GM12878 (cell line): Measurements from ENCODE around the gene TBC1D8. TPM values are rescaled to one million over a fixed set of nuclear protein-coding genes. Genes with fewer than 3 reads are reported as not detected.

Source experiments
- ATAC-seq: fragments of 200-7000 bp; cut with Tn5 transposase; 3 replicates; pipeline ENCODE4 v1.9.1; 2020; ENCODE audit warnings: mild to moderate bottlenecking, moderate library complexity
- BruUV-seq: library from RNA; stranded (reverse); fragments of 400-500 nt; replicated peaks from 2 replicates; lab custom pipeline; 2021; lab: Mats Ljungman, UMichigan
- CTCF ChIA-PET: fragments of 300-600 bp; sonication (Branson Sonifier 250); formaldehyde crosslinking; extraction: SDS; loops from one replicate; lab custom pipeline; 2021; ENCODE audit warnings: inconsistent platforms; lab: Yijun Ruan, JAX
- POLR2A ChIA-PET: fragments of 350-600 bp; formaldehyde crosslinking; extraction: SDS; loops from one replicate; lab custom pipeline; 2021; ENCODE audit warnings: inconsistent platforms; lab: Charles Lee
- RAD21 ChIA-PET: fragments of 300-600 bp; sonication (Branson Sonifier 250); formaldehyde crosslinking; loops from one replicate; lab custom pipeline; 2023; ENCODE audit warnings: antibody characterized with exemption; ENCODE audit not compliant: unreplicated experiment; lab: Charles Lee
- SMC1A ChIA-PET: fragments of 300-600 bp; sonication (Branson Sonifier 250); formaldehyde crosslinking; loops from one replicate; lab custom pipeline; 2023; ENCODE audit not compliant: unreplicated experiment, uncharacterized antibody; lab: Charles Lee
- DNase-seq: peaks from one replicate; pipeline ENCODE4 v3.0.0-alpha.2; 2011; ENCODE audit warnings: low read depth, low spot score
- FAIRE-seq: peaks from 3 replicates; lab custom pipeline; 2011; peaks lifted over from hg19 to GRCh38; lab: Jason Lieb, UNC
- H2AFZ ChIP-seq: 2 replicates; pipeline ENCODE4 v1.6.0; 2011; ENCODE audit warnings: low read depth, low read length, control low read depth; ENCODE audit not compliant: control insufficient read depth
- H3K27ac ChIP-seq: 2 replicates; pipeline ENCODE4 v1.5.1; 2011; ENCODE audit warnings: control low read depth; ENCODE audit not compliant: control insufficient read depth, insufficient read depth
- H3K27me3 ChIP-seq, 2 experiments: replicated peaks in 1 of 2; 2 replicates each; pipeline versions ENCODE4 v1.6.0 to v1.6.1; 2011; ENCODE audit warnings: low read length in 1 of 2; ENCODE audit not compliant: control insufficient read depth in 2 of 2, insufficient read depth in 2 of 2
- H3K36me3 ChIP-seq, 2 experiments: 2 replicates each; pipeline ENCODE4 v1.5.1; 2011; ENCODE audit warnings: low read length in 1 of 2; ENCODE audit not compliant: control insufficient read depth in 2 of 2, insufficient read depth in 2 of 2
- H3K4me1 ChIP-seq: 2 replicates; pipeline ENCODE4 v1.6.1; 2011; ENCODE audit warnings: mild to moderate bottlenecking, low read length, moderate library complexity, mixed read lengths; ENCODE audit not compliant: control insufficient read depth, insufficient read depth
- H3K4me2 ChIP-seq: 2 replicates; pipeline ENCODE4 v1.6.0; 2011; ENCODE audit warnings: control low read depth; ENCODE audit not compliant: control insufficient read depth, insufficient read depth
- H3K4me3 ChIP-seq: fragments of 200-600 bp; sonication (generic); 2 replicates; pipeline ENCODE4 v1.5.1; 2016
- H3K79me2 ChIP-seq: 2 replicates; pipeline ENCODE4 v1.6.0; 2011; ENCODE audit warnings: low read length; ENCODE audit not compliant: control insufficient read depth, insufficient read depth
- H3K9ac ChIP-seq: 2 replicates; pipeline ENCODE4 v1.8.0; 2011; ENCODE audit warnings: low read length, control low read depth, mixed read lengths; ENCODE audit not compliant: control insufficient read depth, insufficient read depth
- H3K9me3 ChIP-seq: replicated peaks from 3 replicates; pipeline ENCODE4 v1.5.1; 2011; ENCODE audit warnings: mild to moderate bottlenecking, low read length; ENCODE audit not compliant: control insufficient read depth, insufficient read depth
- H4K20me1 ChIP-seq: 2 replicates; pipeline ENCODE4 v1.6.0; 2011; ENCODE audit not compliant: control insufficient read depth, insufficient read depth
- BCL11A ChIP-seq: IDR thresholded peaks from 2 replicates; pipeline ENCODE4 v1.6.1; 2011; ENCODE audit warnings: low read depth, low read length
- CBFB ChIP-seq: IDR thresholded peaks from 2 replicates; pipeline ENCODE4 v1.6.1; 2016; ENCODE audit warnings: antibody characterized with exemption, low read depth
- CEBPZ ChIP-seq: fragments of 150-350 bp; IDR thresholded peaks from 2 replicates; pipeline ENCODE4 v1.6.1; 2016; ENCODE audit warnings: low read depth, low read length
- CHD2 ChIP-seq: IDR thresholded peaks from 2 replicates; pipeline ENCODE4 v1.6.1; 2011; ENCODE audit warnings: low read depth, low read length, improper control_type of control experiment, borderline replicate concordance
- FOXM1 ChIP-seq: IDR thresholded peaks from 2 replicates; pipeline ENCODE4 v1.6.1; 2012; ENCODE audit warnings: low read depth, mild to moderate bottlenecking, inconsistent platforms, low read length, moderate library complexity
- HSF1 ChIP-seq: fragments of 150-350 bp; IDR thresholded peaks from 2 replicates; pipeline ENCODE4 v1.6.1; 2014; ENCODE audit warnings: mild to moderate bottlenecking, low read depth, low read length
- IRF4 ChIP-seq: IDR thresholded peaks from 2 replicates; pipeline ENCODE4 v1.6.1; 2011; ENCODE audit warnings: low read depth, low read length
- IRF5 ChIP-seq: fragments of 450-650 bp; IDR thresholded peaks from 2 replicates; pipeline ENCODE4 v1.6.1; 2017; ENCODE audit warnings: borderline replicate concordance
- MEF2A ChIP-seq: IDR thresholded peaks from 2 replicates; pipeline ENCODE4 v1.6.1; 2011; ENCODE audit warnings: low read depth, mild to moderate bottlenecking, low read length, moderate library complexity; ENCODE audit not compliant: insufficient read depth
- MEF2B ChIP-seq: fragments of 450-650 bp; IDR thresholded peaks from 2 replicates; pipeline ENCODE4 v1.6.1; 2018; ENCODE audit warnings: mild to moderate bottlenecking, moderate library complexity; ENCODE audit not compliant: partially characterized antibody, poor library complexity, severe bottlenecking
- NFIC ChIP-seq: IDR thresholded peaks from 2 replicates; pipeline ENCODE4 v1.6.1; 2012; ENCODE audit warnings: low read depth, mild to moderate bottlenecking, inconsistent platforms, low read length, moderate library complexity
- NRF1 ChIP-seq: conservative IDR thresholded peaks from 2 replicates; pipeline ENCODE4 v1.6.1; 2011; ENCODE audit warnings: mild to moderate bottlenecking, low read depth, low read length, improper control_type of control experiment
- TAF1 ChIP-seq: IDR thresholded peaks from 2 replicates; pipeline ENCODE4 v1.6.1; 2011; ENCODE audit warnings: mild to moderate bottlenecking, low read depth, low read length, borderline replicate concordance
- TBL1XR1 ChIP-seq: IDR thresholded peaks from 2 replicates; pipeline ENCODE4 v1.6.1; 2012; ENCODE audit warnings: low read depth, low read length, improper control_type of control experiment
- YBX1 ChIP-seq: fragments of 450-650 bp; IDR thresholded peaks from 2 replicates; pipeline ENCODE4 v1.6.1; 2016; ENCODE audit warnings: antibody characterized with exemption
- YY1 ChIP-seq: IDR thresholded peaks from 2 replicates; pipeline ENCODE4 v1.6.1; 2011; ENCODE audit warnings: low read depth, mild to moderate bottlenecking, low read length
- WGBS: methylation state at CpG from one replicate; pipeline ENCODE4 v1.1.6; 2016; ENCODE audit warnings: low lambda C conversion rate; ENCODE audit not compliant: insufficient replicate concordance, insufficient coverage; ENCODE audit errors: missing lambda C conversion rate; 5-methylcytosine and 5-hydroxymethylcytosine counted together
- in situ Hi-C: fragments of 300-500 bp; cut with MboI; formaldehyde crosslinking; loops from 9 replicates; pipeline ENCODE4 v1.14.3; 2018; ENCODE audit warnings: mixed read lengths
- intact Hi-C: fragments of 100-400 bp; cut with micrococcal nuclease; formaldehyde crosslinking; loops from one replicate; pipeline ENCODE4 v1.14.2; 2022; ENCODE audit not compliant: unreplicated experiment
- polyA plus RNA-seq, 11 experiments: library from polyadenylated mRNA; depleted of rRNA in 4 of 11; unstranded in 6 of 11; stranded (reverse) in 5 of 11; fragments of >200 nt; fragmentation: Nextera tagmentation in 4 of 11; fragmentation: Illumina TruSeq in 1 of 11; extraction: Ambion mirVana in 4 of 11; extraction: Trizol in 1 of 11; gene quantifications; 1 replicate in 1 of 11; 2 replicates in 10 of 11; pipeline versions ENCODE4 v1.2.1 to v1.2.3, GENCODE V29; 2011 to 2016; ENCODE audit warnings: inconsistent platforms in 2 of 11, missing spikeins in 2 of 11, low read depth in 1 of 11
- total RNA-seq, 4 experiments: library from RNA; depleted of rRNA in 3 of 4; stranded (reverse); fragments of >200 nt in 3 of 4; fragmentation: Illumina TruSeq in 1 of 4; extraction: Trizol in 1 of 4; gene quantifications; 2 replicates each; pipeline versions ENCODE4 v1.2.1 to v1.2.3, GENCODE V29; 2013 to 2021

TBC1D8 gene
- total and polyA plus RNA-seq, 10 of the 15 experiments (the other 5 are each of a cell fraction or from before 2014, with no cell fraction given): 0.80 to 4.9 (median 4.4) TPM

GRCh38 chr2:100964222-100964621 is 187.0 kb downstream of the TBC1D8 start:
- peaks cover 0 to 3% of the 10 kb centered on the region in 2 experiments for H3K27me3 ChIP-seq
- DNase-seq (no peak), FAIRE-seq (no peak), ATAC-seq (no peak)
- no peak overlapping the region for H3K4me2 ChIP-seq
- H3K4me3 ChIP-seq: no peak overlapping the region
- H3K9ac ChIP-seq: no peak overlapping the region
- ChIA-PET SMC1A (no interaction called here), RAD21 (no interaction called here), CTCF (no interaction called here), POLR2A (no interaction called here)
- no peaks in the 10 kb centered on the region for H3K36me3 ChIP-seq
- in situ Hi-C loops: no loop called here
- no peaks in the 10 kb centered on the region for H4K20me1 ChIP-seq
- intact Hi-C loops: no loop called here
- H3K4me1 ChIP-seq: no peaks in the 10 kb centered on the region
- no TSS peak for BruUV-seq
- WGBS: 60% methylated on average over 12 of the region's 12 CpGs
- H2AFZ ChIP-seq: no peak overlapping the region
- TF ChIP-seq MEF2B (no peak), NFIC (no peak), BCL11A (no peak), TBL1XR1 (no peak), MEF2A (no peak), IRF4 (no peak), TAF1 (no peak), CEBPZ (no peak), NRF1 (no peak), IRF5 (no peak), HSF1 (no peak), FOXM1 (no peak), CBFB (no peak), CHD2 (no peak), YY1 (no peak), YBX1 (no peak)
- H3K9me3 ChIP-seq: no peaks in the 10 kb centered on the region
- H3K27ac ChIP-seq: no peak overlapping the region
- H3K79me2 ChIP-seq: no peaks in the 10 kb centered on the region
